ENCODE measurements around the gene TMEM120B. TPM values are rescaled to one million over a fixed set of nuclear protein-coding genes. Genes with fewer than 3 reads are reported as not detected.

The TMEM120B gene
- total RNA-seq, 1 experiment from 2014 or later, result 8.7 TPM

DNA sequence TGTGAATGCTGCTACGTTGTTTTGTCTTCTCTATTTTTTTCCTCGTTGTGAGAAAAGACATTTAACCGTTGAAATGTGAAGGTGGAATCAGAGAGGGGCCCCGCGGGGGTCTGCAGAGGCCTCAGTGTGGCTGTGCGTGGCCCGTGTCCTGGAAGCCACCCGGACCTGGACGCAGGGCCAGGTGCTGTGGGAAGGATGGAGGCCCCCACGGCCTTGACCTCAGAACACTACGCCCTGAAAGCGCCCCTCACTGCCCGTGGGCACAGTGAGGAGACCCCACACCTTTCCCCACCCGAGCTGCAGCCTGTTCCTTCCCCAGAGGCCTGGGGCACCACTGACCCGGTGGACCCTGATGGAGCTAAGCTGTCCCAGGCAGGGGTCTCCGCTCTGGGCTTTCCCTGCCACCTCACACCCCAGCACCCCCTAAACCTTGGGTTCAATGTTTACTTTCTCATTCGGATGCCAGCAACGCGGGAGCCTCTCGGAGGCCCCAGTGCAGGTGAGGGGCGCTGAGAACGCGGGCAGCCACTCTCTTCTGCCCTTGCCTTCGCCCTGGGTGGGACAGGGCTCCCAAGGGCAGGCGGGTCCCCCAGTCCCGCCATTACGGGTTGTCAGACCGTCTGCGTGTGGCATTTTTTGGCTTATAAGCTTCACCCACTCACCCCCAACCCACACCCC lies 118.2 kb downstream of the TMEM120B start:
- Histone ChIP-seq H3K79me2 (ENCODE audit: low read length) (no peaks in the 10 kb centered on the region), H4K20me1 (ENCODE audit: insufficient read depth, low read depth, low read length) (no peaks in the 10 kb centered on the region), H3K9me2 (replicated peaks; ENCODE audit: insufficient read depth, low read length) (no peaks in the 10 kb centered on the region), H2AFZ (ENCODE audit: low read length) (no peak overlapping the region), H3K4me2 (ENCODE audit: low read depth, low read length, poor library complexity, severe bottlenecking) (no peak overlapping the region), H3K9ac (ENCODE audit: low read length) (no peak overlapping the region), H3K27me3 (ENCODE audit: low read length) (no peaks in the 10 kb centered on the region), H3K36me3 (ENCODE audit: insufficient read depth, low read length) (no peaks in the 10 kb centered on the region), H3K27ac (ENCODE audit: low read length) (no peak overlapping the region), H3K4me3 (ENCODE audit: low read length) (no peak overlapping the region), H3K4me1 (ENCODE audit: low read length) (peaks cover 10% of the 10 kb centered on the region), H3K9me3 (ENCODE audit: low read length) (no peaks in the 10 kb centered on the region)
- no peak for DNase-seq

Other genes starting within 250 kb of the TMEM120B start
- gene KDM2B, start 131.7 kb upstream of the TMEM120B start, total RNA-seq (2014; rRNA removed; shearing (Covaris generic); ENCODE audit: low replicate concordance), result 39.1 and 102 TPM in 2 replicates
- 17.6 and 20.3 TPM in 2 replicates for gene ORAI1, start 86.2 kb upstream of the TMEM120B start, total RNA-seq (2014; rRNA removed; shearing (Covaris generic); ENCODE audit: low replicate concordance)
- 0.25 and 1.6 TPM in 2 replicates for gene MORN3, start 43.1 kb upstream of the TMEM120B start, total RNA-seq (2014; rRNA removed; shearing (Covaris generic); ENCODE audit: low replicate concordance)
- gene RHOF, start 80.9 kb downstream of the TMEM120B start, total RNA-seq (2014; rRNA removed; shearing (Covaris generic); ENCODE audit: low replicate concordance), result 7.2 and 17.5 TPM in 2 replicates
- gene SETD1B, start 91.3 kb downstream of the TMEM120B start, total RNA-seq (2014; rRNA removed; shearing (Covaris generic); ENCODE audit: low replicate concordance), result 2.1 and 2.3 TPM in 2 replicates
- not detected in 2 replicates for gene HPD, start 146.1 kb downstream of the TMEM120B start, total RNA-seq (2014; rRNA removed; shearing (Covaris generic); ENCODE audit: low replicate concordance)
- 70.6 and 127 TPM in 2 replicates for gene PSMD9, start 176.0 kb downstream of the TMEM120B start, total RNA-seq (2014; rRNA removed; shearing (Covaris generic); ENCODE audit: low replicate concordance)
- 17.9 and 30.3 TPM in 2 replicates for gene CFAP251, start 205.8 kb downstream of the TMEM120B start, total RNA-seq (2014; rRNA removed; shearing (Covaris generic); ENCODE audit: low replicate concordance)

All from Karpas-422 (cell line).